ENCODE measurements around the gene RHPN2. TPM values are rescaled to one million over a fixed set of nuclear protein-coding genes. Genes with fewer than 3 reads are reported as not detected.
"Not testable (repeated sequence)": the region's sequence is repeated elsewhere in the genome, so short reads cannot be mapped to it uniquely, and the experiment has no call there.

RHPN2 gene
- polyA plus RNA-seq, 1 experiment, result 4.8 TPM

- TF ChIP-seq, protein P1, sequence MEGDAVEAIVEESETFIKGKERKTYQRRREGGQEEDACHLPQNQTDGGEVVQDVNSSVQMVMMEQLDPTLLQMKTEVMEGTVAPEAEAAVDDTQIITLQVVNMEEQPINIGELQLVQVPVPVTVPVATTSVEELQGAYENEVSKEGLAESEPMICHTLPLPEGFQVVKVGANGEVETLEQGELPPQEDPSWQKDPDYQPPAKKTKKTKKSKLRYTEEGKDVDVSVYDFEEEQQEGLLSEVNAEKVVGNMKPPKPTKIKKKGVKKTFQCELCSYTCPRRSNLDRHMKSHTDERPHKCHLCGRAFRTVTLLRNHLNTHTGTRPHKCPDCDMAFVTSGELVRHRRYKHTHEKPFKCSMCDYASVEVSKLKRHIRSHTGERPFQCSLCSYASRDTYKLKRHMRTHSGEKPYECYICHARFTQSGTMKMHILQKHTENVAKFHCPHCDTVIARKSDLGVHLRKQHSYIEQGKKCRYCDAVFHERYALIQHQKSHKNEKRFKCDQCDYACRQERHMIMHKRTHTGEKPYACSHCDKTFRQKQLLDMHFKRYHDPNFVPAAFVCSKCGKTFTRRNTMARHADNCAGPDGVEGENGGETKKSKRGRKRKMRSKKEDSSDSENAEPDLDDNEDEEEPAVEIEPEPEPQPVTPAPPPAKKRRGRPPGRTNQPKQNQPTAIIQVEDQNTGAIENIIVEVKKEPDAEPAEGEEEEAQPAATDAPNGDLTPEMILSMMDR (IDR thresholded peaks at IDR 0.05; ENCODE audit: low read depth, low read length), result no peak
- no peak for DNase-seq (ENCODE audit: low read depth, low spot score)
- Histone ChIP-seq H3K27ac (ENCODE audit: low read depth, low read length) (no peak overlapping the region), H3K9me3 (ENCODE audit: control insufficient read depth, insufficient read depth, low read length) (no peaks in the 10 kb centered on the region), H3K4me3 (ENCODE audit: low read depth, low read length) (no peak overlapping the region), H3K27me3 (ENCODE audit: control insufficient read depth, insufficient read depth, low read length) (no peaks in the 10 kb centered on the region)
- CTCF ChIA-PET, result no interaction called here
- POLR2A ChIA-PET, result no interaction called here
Observed at GRCh38 chr19:33000910-33001309, 63.8 kb downstream of the RHPN2 start.

GRCh38 chr19:33000510-33000909, 64.2 kb downstream of the RHPN2 start:
- no peak for DNase-seq (ENCODE audit: low read depth, low spot score)
- CTCF ChIA-PET, result no interaction called here
- no peak overlapping the region for H3K27ac ChIP-seq (ENCODE audit: low read depth, low read length)
- POLR2A ChIA-PET, result interaction anchor here (0.7 kb wide), 1 partner anchor 624 kb away, joined by 4 read pairs; no protein-coding TSS in a partner anchor
- TF ChIP-seq, protein P1 (IDR thresholded peaks at IDR 0.05; ENCODE audit: low read depth, low read length), result no peak
- H3K27me3 ChIP-seq (ENCODE audit: control insufficient read depth, insufficient read depth, low read length), result no peaks in the 10 kb centered on the region
- no peak overlapping the region for H3K4me3 ChIP-seq (ENCODE audit: low read depth, low read length)
- no peaks in the 10 kb centered on the region for H3K9me3 ChIP-seq (ENCODE audit: control insufficient read depth, insufficient read depth, low read length)

- ChIA-PET POLR2A (interaction anchor here (0.6 kb wide), 1 partner anchor 137 kb away, joined by 4 read pairs; no protein-coding TSS in a partner anchor), CTCF (no interaction called here)
- no peak for DNase-seq (ENCODE audit: low read depth, low spot score)
- H3K9me3 ChIP-seq (ENCODE audit: control insufficient read depth, insufficient read depth, low read length), result no peaks in the 10 kb centered on the region
- H3K27me3 ChIP-seq (ENCODE audit: control insufficient read depth, insufficient read depth, low read length), result no peaks in the 10 kb centered on the region
- TF ChIP-seq, protein P1 (IDR thresholded peaks at IDR 0.05; ENCODE audit: low read depth, low read length), result no peak
- H3K4me3 ChIP-seq (ENCODE audit: low read depth, low read length), result no peak overlapping the region
- no peak overlapping the region for H3K27ac ChIP-seq (ENCODE audit: low read depth, low read length)
Observed at GRCh38 chr19:32998722-32999121, 66.0 kb downstream of the RHPN2 start.

DNA sequence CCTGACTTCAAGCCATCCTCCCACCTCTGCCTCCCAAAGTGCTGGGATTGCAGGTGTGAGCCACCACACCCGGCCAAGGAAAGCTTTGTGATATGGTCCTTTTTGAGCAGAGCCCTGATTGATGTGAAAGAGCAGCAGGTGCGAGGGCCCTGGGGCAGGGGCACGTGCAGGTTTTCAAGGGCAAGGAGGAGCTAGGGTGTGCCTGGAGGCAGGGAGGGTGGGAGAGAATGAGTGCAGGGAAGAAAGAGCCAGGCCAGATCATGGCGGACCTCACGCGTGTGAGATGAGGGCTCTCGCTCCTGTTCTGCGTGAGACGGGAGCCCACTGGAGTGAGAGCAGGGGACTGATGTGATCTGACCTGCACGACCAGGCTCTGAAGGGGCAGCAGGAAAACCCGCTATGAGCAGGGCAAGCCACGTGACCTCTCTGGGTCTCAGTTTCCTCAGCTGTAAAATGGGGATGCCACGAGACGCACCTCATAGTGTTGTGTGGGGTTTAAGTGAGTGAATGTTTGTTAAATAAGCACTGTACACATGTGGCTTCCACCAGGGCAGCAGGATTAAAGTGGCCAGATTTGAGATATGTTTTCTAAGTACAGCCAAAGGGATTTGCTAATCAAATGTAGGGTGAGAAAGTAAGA, 66.9 kb downstream of the RHPN2 start:
- Histone ChIP-seq H3K27ac (ENCODE audit: low read depth, low read length) (no peak overlapping the region), H3K4me3 (ENCODE audit: low read depth, low read length) (no peak overlapping the region), H3K27me3 (ENCODE audit: control insufficient read depth, insufficient read depth, low read length) (no peaks in the 10 kb centered on the region), H3K9me3 (ENCODE audit: control insufficient read depth, insufficient read depth, low read length) (no peaks in the 10 kb centered on the region)
- TF ChIP-seq, protein P1 (IDR thresholded peaks at IDR 0.05; ENCODE audit: low read depth, low read length), result no peak
- ChIA-PET CTCF (interaction anchor here (1.1 kb wide), 1 partner anchor 22 kb away, joined by 4 read pairs; no protein-coding TSS in a partner anchor), POLR2A (no interaction called here)
- DNase-seq (ENCODE audit: low read depth, low spot score), result no peak

GRCh38 chr19:32997061-32997464, 67.6 kb downstream of the RHPN2 start:
- CTCF ChIA-PET, result interaction anchor here (1.1 kb wide), 1 partner anchor 21 kb away, joined by 4 read pairs; no protein-coding TSS in a partner anchor

DNA sequence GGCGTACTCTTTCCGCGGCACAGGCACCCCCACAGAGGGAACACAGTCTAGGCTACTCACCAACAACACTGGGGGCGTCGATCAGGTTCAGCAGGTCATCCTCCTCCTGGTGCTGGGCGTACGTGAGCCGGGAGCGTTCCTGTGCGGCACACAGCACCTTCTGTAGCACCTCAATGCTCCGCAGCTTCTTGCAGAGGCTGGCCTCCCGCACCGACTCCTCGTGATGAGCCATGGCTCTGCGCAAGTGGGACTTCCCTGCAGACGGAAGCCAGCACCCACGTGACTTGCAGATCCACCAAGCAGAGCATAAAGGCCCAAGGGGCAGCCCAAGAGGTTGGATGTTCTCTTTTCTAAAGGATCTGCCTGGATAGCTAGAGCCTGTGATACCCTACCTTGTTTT, 68.7 kb downstream of the RHPN2 start:
- H3K9me3 ChIP-seq (ENCODE audit: control insufficient read depth, insufficient read depth, low read length); DNase-seq (ENCODE audit: low read depth, low spot score); H3K27ac ChIP-seq (ENCODE audit: low read depth, low read length); H3K27me3 ChIP-seq (ENCODE audit: control insufficient read depth, insufficient read depth, low read length); POLR2A ChIA-PET; CTCF ChIA-PET; H3K4me3 ChIP-seq (ENCODE audit: low read depth, low read length): not testable (repeated sequence)

More at GRCh38 chr19:32997061-32997464, 67.6 kb downstream of the RHPN2 start:
- POLR2A ChIA-PET; H3K9me3 ChIP-seq (ENCODE audit: control insufficient read depth, insufficient read depth, low read length); H3K27ac ChIP-seq (ENCODE audit: low read depth, low read length); DNase-seq (ENCODE audit: low read depth, low spot score); H3K4me3 ChIP-seq (ENCODE audit: low read depth, low read length); H3K27me3 ChIP-seq (ENCODE audit: control insufficient read depth, insufficient read depth, low read length): not testable (repeated sequence)

All from AG04450 (cell line).